SU-DHL-6 (cell line): ENCODE data around the gene CLDN14.

ENCODE experiments used
- CTCF ChIP-seq: fragments of 200-600 bp; sonication (generic); IDR thresholded peaks from one replicate; pipeline ENCODE4 v1.5.1; 2017; ENCODE audit warnings: antibody characterized with exemption, mild to moderate bottlenecking, low read length, moderate library complexity; ENCODE audit not compliant: insufficient read depth, poor library complexity, severe bottlenecking
- EZH2phosphoT487 ChIP-seq: fragments of 200-600 bp; sonication (generic), shearing (Covaris generic); conservative IDR thresholded peaks from 2 replicates; pipeline ENCODE4 v1.6.1; 2018; ENCODE audit warnings: mild to moderate bottlenecking, antibody characterized with exemption, low read length, moderate library complexity, mixed read lengths

GRCh38 chr21:36420571-36421339 is 59.2 kb downstream of the CLDN14 start:
- no peak for TF ChIP-seq CTCF
- no peak for TF ChIP-seq EZH2phosphoT487
